ENCODE data around the gene OS9.

Gene OS9

DNA sequence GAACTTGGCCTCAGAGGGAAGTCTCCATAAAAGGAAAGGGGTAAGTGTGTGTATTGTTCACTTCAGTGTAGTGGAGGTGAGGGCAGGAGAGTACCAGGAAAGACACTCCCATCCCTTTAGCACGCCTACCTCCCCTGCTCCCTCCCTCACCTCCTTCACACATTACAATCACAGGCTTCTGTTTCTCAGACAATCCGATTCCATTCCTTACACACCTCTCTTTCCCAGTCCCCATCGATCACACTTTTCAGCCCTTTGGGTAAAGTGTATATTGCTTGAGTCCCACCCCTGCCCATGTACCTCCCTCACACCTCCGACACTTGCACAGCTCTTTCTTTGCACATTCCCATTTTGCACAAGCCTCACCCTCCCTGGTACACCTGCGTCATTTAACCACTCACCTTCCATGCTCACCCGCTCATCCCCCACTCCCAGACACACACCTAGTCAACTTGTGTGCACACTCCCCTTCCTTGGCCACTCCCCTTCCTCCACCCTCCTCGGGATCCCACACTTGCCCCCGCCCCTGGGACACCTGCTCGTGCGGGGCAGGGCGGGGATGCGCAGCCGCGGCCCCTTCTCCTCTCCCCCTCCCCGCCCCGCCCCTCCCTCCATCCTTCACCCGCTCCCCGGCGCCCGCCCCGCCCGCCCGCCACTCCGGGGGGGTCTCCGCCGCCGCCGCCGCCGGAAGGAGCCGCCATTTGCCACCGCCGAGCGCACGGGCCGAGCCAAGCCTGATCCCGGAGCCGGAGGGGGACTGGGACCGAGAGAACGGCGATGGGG, 60.7 kb downstream of the OS9 start, which contains the start of gene MARCHF9:
TSS of gene MARCHF9 (plus strand) at position 693 of the 783 bp plus-strand sequence. CDS start 426 bp downstream, outside the sequence.
- FAIRE-seq: no peak

DNA sequence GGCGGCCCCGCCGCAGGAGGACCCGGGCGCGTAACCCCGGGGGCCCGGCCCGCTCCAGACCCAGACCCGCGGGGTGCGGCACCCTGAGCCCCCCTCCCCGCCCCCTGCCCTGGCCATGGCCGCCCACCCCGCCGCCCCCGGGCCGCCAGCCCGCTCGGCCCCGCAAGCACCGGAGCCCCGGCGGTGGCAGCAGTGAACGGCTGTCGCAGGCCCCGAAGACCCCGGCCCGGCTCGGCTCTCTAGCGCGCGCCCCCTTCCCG, 61.2 kb downstream of the OS9 start:
- FAIRE-seq: no peak

DNA sequence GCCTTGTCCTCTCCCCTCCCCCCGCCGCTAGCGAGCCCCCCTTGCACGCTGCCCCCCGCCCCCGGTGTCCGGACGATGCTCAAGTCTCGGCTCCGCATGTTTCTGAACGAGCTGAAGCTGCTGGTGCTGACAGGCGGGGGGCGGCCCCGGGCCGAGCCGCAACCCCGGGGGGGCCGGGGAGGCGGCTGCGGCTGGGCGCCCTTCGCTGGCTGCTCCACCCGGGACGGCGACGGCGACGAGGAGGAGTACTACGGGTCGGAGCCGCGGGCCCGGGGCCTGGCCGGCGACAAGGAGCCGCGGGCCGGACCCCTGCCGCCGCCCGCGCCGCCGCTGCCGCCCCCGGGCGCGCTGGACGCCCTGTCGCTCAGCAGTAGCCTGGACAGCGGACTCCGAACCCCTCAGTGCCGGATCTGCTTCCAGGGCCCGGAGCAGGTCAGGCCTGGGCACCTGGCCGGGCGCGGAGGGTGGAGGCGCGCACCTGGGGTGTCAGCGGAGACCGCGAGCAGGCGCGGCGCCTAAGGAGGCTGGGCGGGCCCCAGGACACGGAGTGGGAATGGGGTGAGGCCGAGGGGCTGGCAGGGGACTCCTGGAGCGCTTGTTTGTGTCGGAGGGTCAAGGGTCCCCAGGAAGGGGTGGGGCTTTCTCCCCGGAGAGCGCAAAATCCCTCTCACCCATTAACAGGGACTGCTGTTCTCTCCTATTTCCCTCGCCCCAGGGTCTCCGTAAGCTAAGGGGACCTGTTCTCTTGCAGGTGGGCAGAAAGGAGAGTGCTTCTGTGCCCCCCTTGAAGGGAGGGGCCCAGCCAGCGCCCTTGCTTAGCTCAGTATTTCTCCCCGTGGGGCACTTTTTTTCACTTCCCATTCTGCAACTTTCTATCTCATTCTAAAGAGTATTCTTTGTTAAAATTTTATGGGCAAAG, 61.8 kb downstream of the OS9 start:
- no peak for FAIRE-seq

DNA sequence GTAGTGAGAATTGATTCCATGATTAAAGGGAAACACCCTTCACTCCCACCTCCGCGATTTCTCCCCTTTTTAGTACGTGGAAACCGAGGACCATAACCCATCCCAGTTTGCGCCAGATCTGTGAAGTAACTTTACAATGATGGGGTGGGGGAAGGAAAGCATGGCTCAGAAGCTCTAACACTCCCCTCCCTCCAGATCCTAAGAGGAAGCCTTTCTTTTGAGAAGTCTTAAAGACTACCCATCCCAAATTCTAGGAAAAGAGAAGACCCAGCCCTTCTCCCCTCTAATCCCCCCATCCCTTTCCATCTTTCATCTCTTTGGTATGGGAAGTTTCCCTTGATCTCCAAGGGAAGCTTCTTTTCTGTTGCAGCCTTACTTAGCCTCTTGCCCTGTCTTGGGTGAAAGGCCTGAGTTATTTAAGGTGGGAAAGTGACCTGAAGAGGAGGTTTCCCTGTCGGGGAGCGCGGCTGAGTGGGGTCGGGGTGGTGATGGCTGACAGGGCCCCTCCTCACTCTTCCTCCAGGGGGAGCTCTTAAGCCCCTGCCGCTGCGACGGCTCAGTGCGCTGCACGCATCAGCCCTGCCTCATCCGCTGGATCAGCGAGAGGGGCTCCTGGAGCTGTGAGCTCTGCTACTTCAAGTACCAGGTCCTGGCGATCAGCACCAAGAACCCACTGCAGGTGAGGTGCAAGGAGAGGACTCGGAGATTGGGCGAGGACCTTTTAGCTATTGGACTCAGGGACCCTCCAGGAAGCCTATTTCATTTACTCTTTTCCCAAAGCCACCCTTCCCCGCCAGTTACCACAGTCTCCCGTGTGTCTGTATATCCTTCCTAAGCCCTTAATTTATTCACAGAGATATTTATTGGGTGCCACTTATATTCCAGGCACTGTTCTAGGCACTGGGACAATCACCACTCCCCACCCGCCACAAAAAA, 62.7 kb downstream of the OS9 start:
- FAIRE-seq: no peak

DNA sequence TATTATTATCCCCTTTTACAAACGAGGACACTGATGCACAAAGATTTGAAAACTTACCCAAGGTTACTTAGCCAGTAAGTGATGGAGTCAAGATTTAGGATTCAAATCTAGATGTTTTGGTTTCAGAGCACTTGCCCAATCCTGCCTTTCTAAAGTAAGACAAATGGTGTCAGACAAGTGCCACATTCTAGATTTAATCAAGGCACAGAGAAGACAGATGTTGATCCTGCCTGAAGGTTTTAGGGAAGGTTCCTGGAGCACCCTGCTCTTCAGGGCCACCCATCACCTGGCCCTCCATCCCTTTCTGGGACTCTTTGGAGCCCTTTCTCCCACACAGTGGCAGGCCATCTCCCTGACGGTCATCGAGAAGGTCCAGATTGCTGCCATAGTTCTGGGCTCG, 63.8 kb downstream of the OS9 start:
- no peak for FAIRE-seq

DNA sequence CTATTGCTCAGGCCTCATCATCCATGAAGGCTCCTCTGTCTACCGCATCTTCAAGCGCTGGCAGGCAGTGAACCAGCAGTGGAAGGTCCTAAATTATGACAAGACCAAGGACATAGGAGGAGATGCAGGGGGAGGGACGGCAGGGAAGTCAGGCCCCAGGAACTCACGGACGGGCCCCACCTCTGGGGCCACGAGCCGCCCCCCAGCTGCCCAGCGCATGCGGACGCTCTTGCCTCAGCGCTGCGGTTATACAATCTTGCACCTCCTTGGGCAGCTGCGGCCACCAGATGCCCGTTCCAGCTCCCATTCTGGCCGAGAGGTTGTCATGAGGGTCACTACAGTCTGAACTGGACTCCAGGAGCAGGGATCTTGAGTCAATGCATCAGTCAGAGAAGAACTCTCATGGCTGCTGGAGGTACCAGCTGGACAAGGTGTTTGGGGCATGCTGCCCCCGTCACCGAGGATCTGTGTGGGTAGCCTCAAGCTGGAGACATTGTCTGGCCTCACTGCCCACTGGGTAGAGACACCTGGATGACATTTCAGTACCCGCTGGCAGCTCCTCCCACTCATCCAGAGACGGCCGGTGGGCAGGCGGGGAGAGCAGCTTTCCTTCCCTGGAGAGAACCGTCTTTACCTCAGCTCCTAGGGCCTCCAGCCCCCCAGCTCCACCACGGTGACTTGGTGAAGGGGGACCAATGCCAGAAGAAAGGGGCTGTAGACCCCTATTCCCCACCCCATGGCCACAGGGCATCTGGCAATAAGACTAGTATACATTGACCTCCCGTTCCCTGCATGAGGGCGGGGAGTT, 64.8 kb downstream of the OS9 start:
- FAIRE-seq: no peak

DNA sequence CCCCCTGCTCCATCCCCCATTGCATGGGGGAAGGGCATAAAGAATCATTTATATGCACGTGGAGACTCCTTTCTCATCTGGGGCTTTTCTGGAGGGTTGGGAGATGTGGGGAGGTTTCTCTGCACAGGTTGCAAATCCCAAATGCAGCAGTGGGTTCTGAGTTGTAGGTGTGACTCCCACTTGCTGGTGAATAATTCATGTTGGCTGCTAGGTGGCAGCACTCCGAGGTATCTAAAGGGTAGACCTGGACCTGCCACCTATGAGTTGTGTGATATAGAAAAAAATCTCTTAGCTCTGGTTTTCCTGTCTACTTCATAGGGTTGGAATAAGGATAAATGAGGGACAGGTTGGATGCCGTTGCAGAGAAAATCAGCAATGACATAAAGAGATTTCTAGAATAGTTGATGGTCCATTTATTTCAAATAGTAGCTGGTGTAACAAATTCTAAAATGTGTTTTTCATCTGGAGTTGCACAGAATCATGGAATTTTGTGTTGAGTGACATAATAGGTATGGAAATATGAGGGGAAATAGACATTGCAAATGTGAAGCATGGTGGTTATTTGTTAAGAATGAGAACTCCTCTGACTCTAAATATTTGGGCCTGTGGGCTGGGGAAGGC, 65.5 kb downstream of the OS9 start:
- no peak for FAIRE-seq

DNA sequence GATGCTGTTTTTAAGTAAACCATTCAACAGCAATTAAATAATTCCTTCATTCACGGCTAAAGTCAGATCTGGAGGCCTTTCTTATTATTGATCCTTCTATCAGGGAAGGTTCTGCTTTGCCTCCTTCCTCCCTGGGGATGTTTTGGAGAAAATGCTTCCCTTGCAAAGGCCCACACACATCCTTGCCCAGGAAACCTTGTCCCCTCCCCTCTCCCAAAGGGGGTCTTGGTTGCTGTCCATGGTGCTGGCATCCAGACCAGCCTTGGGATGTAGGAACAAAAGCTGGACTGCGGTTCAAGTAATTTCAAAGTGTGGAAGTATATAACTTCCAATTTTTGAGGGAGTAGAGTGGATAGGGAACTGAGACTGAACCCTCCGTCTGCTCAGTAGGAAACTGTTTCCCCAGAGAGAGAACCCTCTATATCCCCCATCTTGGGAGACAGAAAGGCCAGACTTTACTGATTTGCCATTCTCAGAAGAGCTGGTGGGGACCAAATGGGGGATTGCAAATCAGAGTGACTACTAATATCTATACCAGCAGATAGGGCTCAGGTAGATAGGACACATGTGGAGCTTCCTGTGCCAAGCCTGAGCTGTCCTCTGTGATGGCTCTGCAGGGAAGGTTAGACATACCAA, 66.5 kb downstream of the OS9 start:
- no peak for FAIRE-seq

DNA sequence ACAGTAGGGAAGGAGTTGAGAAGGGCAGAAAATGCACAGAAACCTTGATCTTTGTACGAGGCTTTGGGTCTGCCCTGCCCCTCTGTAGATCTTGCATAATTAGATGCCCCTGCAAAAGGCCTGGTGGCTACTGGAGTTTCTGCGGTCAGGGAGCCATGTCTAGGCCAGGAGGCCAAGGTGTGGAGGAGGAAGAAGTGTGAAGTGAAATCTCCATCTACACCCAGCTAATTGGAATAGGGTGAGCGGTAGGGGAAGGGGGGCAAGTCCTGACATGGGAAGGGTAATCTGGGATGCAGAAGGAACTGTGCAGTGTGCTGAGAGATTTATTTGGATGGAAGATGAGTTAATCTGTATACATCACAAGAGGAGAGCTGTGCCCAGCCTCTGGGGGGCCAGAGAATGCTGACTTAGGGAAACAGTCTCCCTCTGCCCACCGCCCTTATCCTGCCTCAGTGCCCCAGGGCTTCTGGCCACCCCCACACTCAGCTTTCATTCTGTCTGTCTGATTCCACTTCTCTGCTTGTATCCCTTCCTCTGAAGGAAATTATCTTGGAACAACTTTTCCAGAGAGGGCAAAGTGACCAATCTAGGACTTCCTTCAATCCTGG, 67.6 kb downstream of the OS9 start:
- FAIRE-seq: no peak

DNA sequence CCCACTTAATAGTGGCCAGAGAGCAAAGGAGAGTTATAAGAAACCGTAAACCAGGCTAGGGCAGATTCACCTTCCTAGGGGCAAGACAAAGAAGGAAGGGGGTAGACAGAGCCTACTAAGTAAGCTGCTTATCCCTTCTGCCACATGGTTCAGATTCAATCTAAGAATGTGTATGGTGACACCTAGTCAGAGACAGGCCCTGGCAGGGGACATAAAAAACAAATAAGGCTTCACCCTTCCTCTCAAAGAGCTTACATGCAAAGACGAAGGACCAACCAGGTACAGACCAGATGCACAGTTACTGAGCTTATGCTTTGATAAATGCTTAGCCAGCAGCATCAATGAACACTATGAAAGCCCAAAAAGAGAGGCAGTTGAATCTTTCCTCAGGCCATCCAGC, 68.5 kb downstream of the OS9 start:
- FAIRE-seq: no peak

DNA sequence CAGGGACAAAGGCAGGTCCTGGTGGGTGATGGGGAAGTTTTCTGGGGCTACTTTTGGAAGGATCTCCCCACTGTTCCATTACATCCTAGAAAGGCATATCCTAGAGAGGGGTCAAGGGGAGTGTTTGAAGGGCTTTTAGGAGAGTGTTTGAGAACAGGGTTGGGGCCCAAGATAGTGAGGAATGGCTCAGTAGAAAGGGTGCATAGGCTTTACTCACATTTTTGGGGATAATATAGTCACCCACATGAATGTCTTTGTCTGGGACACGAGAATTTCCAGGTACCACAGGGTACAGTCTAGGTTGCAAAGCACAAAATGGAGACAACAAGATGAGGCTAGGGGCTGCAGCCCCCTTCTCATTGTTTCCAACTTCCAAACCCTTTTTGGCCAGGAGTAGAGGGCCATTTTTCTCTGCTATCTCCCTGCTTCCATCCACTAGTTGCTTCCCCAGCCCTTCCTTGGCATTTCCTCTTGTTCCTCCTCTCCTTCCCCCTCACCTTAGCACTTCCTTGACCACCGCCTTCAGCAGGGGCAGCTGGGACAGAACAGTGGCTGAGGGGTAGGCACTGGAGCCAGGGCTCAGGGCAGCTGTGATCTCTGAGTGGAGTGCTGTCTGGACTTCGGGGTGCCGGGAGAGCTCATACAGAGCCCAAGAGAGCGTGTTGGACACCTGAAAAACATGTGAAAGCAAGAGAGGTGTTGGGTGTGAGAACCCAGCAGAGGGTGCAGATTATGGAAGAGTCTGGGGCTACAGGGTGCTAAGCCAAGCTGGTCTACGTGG, 70.1 kb downstream of the OS9 start:
- no peak for FAIRE-seq

DNA sequence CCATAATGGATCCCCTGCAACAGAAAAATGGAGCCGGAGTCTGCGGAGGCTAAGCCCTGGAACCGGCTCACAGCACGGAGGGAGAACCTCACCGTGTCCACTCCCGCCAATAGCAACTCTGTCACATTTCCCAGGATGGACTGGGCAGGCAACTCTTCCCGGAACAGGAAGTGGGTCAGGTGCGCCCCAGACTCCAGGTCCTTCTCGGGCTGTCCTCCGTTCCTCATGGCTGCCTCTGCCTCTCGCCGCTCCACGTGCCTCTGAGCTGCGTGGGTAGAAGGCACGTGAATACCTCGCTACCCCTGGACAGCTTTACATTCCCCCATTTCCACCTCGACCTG, 70.7 kb downstream of the OS9 start:
- FAIRE-seq: no peak

DNA sequence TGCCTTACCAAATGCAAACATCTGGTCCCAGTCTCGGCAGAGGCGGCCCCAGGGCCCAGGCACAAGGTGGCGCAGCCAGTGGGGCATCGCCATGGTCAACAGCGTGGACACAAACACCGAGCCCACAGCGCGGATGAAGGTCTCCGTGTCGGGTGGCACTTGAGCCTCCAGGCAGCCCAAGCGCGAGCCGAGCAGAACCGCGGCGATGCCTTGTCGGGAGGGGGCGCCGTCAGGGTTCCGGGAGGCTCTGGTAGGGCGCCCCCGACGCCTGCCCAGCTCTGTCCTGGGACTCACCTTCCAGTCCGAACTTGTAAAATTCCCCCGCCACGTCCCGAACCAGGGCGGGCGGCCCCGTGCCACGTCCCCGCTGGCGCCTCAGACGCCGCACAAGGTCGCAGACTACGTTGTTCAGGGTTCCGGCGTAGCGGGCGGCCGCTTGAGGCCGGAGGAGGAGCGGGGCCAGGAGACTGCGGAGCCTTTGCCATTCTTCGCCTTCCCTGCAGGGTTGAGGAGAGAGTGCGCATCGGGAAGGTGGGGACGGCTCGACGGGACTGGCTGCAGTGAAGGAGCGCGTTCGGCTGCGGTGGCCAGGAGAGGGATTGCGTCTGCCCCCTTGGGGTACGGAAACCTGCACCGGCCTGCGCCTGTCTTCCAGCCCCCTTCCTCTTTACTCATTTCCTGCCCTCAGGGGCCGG, 71.2 kb downstream of the OS9 start:
- FAIRE-seq: no peak

DNA sequence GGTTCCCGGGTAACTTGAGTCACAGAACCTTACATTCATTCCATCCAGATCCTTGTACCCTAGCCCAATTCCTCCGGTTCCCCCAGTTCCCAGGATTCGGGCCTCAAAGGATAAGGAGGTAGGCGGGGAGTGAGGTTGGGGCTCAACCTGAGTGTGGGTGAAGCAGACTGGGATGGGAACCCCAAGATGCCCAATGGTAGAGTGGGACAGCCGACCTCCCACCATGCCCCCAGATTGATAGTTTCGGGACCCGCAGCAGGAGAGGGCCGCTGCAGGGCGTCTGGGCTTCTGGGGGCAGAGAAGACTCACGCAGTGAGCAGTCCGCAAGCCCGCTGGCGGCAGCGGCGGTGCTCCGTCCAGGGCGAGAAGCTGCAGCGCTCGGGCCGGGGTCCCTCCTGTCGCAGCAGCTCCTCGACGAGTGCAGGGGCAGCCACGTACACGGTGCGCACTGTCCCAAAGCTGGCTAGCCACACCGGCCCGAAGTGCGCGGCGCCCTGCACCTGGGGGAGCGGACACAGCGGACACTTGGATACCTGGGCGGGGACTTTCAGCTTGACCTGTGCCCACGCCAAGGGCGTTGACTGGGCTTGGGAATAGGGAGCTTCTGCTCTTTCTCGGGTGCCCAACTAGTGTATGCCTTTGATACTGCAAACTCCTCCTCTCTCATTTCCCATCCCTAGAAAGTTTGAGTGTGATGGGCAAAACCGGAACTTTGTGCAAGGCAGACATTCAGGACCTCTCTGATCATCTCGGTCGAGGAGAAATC, 71.9 kb downstream of the OS9 start:
- no peak for FAIRE-seq

DNA sequence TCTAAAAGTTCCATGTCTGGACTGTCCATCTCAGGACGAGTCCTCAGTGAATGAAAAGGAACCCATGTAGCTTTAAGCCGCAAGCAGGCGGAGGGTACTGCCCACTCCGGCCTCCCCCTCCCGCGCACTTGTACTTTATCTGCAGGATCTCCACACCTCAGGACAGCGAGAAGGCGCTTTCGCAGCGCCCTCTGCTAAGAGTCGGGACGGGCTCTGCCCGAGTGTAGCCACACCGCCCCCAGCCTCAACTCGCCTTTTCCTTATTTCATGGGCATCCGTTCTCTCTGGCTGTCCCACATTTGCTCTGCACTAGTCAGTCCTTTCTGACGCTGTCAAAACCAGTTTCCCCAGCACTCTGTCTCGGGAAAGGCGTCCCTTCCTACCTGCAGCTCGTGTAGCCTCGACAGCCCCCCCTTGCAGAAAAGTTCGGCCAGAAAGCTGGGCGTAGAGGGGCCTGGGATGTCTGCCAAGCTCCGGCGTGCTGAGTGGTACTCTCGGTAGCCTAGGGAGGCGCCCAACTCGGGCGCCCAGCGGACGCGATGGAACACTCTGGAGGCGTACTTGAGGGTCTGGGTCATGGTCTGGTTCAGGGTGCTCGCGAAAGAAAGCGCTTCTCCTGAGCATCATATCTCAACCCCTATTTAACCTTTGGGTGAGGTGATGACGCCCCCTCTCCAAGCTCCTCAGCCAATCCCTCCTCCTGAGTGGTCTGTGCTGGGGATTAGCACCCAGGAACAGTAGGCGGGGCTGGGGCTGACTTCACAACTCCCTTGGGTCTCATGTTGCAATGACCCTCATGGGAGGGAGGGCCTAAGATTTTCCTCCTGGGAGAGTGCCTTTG, 72.8 kb downstream of the OS9 start, which contains the start of gene CYP27B1:
TSS of gene CYP27B1 (minus strand) at position 615 of the 841 bp plus-strand sequence. CDS start at position 578, 37 bp downstream.
- no peak for FAIRE-seq

DNA sequence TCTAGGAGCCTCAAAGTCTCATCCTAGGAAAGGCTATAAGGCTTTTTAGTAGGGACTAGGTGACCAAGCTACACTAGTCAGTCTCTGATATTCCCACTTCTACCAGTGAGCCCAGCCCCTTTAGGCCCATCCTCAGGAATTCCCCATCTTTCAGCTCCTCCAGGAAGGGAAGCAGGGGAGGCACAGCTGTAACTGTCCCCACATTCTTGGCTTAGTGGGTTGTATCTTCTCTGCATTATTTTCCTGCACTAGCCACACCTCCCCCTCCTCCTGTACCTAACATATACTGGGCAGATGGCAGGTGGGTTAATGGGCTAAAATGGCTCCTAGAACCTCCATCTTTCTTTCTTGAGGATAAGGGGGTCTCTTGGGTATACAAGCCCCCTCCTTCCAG, 73.4 kb downstream of the OS9 start:
- no peak for FAIRE-seq

DNA sequence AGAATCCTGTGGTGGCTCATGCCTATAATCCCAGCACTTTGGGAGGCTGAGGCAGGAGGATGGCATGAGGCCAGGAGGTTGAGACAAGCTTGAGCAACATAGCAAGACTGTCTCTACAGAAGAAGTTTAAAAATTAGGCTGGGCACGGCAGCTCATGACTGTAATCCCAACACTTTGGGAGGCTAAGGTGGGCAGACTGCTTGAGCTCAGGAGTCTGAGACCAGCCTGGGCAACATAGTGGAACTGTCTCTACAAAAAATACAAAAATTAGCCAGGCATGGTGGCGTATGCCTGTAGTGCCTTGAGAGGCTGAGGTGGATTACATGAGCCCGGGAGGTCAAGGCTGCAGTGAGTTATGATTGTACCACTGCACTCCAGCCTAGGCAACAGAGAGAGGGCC, 73.9 kb downstream of the OS9 start:
- no peak for FAIRE-seq

DNA sequence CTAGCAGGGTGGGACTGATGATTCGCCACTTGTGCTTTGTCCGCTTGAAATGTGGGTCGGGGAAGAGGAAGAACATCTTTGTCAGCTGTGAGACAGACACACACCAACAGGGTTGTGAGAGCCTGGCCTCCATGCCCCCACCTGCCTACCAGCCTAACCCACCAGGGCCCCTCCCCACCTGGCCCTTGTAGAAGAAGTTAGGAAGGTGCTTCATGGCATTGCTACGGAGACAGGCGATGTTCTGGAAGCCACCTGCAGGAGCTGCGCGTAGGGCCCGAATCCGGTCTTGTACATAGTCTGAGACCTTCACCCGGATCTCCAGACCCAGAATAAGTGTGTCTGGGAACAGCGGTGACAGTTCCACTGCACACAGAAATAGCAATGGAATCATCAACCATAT, 75.7 kb downstream of the OS9 start:
- FAIRE-seq: no peak

Data from islet of Langerhans (tissue), 1 donor.